ENCODE measurements around the gene ATP8A2.

ATP8A2 gene

DNA sequence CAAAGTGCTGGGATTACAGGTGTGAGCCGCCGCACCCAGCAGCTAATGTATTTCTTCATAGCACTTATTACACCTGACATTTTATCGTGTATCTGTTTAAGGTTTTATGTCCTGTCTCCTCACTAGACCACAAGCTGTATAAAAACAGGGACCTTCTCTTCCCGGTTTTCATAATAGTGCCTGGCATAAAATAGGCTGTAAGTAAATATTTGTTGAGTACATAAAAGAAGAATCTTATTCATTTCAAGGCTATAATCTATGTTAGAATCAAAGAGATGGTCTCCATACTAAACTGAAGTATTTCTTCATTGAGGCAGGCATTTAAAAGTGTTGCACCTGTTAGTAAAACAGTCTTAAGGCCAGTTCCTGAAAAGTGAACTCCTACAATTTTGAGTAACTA is 486.1 kb downstream of the ATP8A2 start:
- no peak for DNase-seq (ENCODE audit: low read depth, low spot score)
- no peak for TF ChIP-seq CTCF (IDR thresholded peaks at IDR 0.05; ENCODE audit: low read depth, low read length)
- in situ Hi-C loops (cut with HindIII; ENCODE audit: low sequenced_read_pairs), result no loop called here
- no peak overlapping the region for H3K4me3 ChIP-seq (ENCODE audit: low read depth, low read length)

DNA sequence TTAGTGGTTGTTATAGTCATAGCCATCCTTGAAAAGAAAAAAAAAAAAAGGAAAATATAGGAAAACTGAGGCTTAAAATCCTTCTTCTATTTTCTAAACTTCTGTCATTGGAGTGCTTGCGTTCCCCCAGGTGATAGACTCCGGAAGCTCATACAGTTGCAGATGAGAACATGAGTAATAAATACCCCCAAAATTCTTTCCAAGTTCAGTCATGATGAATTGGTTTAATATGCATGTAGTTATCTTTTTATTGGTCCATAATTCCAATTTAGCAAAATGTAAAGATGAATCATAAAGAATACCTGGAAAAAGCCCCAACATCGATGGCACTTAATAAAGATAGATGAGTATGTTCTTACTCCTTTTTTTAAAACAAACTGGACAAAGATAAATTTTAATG is 487.8 kb downstream of the ATP8A2 start:
- no peak for TF ChIP-seq CTCF (IDR thresholded peaks at IDR 0.05; ENCODE audit: low read depth, low read length)
- no peak overlapping the region for H3K4me3 ChIP-seq (ENCODE audit: low read depth, low read length)
- DNase-seq (ENCODE audit: low read depth, low spot score), result no peak
- in situ Hi-C loops (cut with HindIII; ENCODE audit: low sequenced_read_pairs), result no loop called here

- no peak for TF ChIP-seq CTCF (IDR thresholded peaks at IDR 0.05; ENCODE audit: low read depth, low read length)
- H3K4me3 ChIP-seq (ENCODE audit: low read depth, low read length), result no peak overlapping the region
- in situ Hi-C loops (cut with HindIII; ENCODE audit: low sequenced_read_pairs), result no loop called here
- no peak for DNase-seq (ENCODE audit: low read depth, low spot score)
Observed at GRCh38 chr13:25860265-25860664, 488.5 kb downstream of the ATP8A2 start.

GRCh38 chr13:25860862-25861261 is 489.1 kb downstream of the ATP8A2 start:
- DNase-seq (ENCODE audit: low read depth, low spot score), result peak; percentile 78
- no peak for TF ChIP-seq CTCF (IDR thresholded peaks at IDR 0.05; ENCODE audit: low read depth, low read length)
- H3K4me3 ChIP-seq (ENCODE audit: low read depth, low read length), result no peak overlapping the region
- in situ Hi-C loops (cut with HindIII; ENCODE audit: low sequenced_read_pairs), result no loop called here

DNA sequence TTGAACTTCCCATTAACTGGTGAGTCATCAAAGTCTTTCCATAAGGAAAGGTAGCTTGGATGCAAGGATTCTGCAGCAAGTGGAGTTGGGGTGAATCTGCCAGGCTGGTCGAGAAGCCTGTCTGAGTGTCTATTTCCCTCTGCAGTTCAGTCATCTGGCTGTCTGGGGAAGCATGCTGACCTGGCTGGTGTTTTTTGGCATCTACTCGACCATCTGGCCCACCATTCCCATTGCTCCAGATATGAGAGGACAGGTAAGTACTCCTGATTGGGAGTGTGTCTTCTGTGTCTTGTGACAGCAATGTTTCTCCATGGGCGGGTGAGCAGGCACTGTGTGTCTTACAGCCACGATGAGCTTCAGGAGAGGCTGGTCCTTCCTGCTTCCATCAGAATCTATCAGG is 490.4 kb downstream of the ATP8A2 start:
- DNase-seq (ENCODE audit: low read depth, low spot score), result no peak
- in situ Hi-C loops (cut with HindIII; ENCODE audit: low sequenced_read_pairs), result no loop called here
- TF ChIP-seq CTCF (IDR thresholded peaks at IDR 0.05; ENCODE audit: low read depth, low read length), result no peak
- no peak overlapping the region for H3K4me3 ChIP-seq (ENCODE audit: low read depth, low read length)

DNA sequence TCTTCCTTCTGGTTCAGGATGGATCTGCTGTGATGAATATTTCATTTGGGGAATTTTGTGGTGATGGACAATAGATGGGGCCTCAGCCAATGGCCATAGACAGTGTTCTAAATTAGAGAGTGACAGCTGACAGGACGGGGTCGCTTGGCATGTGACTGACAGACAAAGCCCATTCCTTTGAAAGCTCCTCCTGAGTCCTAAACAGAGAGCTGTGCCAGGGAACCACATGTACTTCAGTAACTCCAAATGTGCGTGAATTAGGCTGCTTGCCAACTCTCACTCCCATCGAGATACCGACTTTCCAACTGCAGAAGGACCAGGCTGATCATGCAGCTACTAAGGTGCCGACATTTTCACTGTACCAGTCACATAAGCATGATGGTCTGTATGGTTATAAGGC is 492.3 kb downstream of the ATP8A2 start:
- H3K4me3 ChIP-seq (ENCODE audit: low read depth, low read length), result no peak overlapping the region
- no peak for DNase-seq (ENCODE audit: low read depth, low spot score)
- TF ChIP-seq CTCF (IDR thresholded peaks at IDR 0.05; ENCODE audit: low read depth, low read length), result no peak
- in situ Hi-C loops (cut with HindIII; ENCODE audit: low sequenced_read_pairs), result no loop called here

DNA sequence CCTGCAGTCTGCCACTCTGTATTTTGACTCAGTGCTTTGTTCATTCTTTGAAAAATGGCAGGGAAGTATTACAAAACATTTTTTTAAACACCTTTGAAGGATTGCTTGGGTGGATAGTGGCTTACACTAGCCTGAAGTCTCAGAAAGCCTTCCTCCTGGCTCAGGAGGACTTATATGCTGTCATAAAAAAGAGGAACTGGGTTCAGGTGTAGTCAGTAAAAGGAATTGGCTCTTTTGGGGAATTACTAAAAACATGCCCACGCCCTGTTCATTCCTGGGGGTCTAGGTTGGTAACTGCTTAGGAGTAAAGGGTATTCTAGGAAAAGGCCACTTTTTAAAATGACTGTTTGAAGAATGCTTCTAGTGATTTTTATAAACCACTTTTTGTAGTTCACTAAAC is 493.2 kb downstream of the ATP8A2 start:
- DNase-seq (ENCODE audit: low read depth, low spot score), result no peak
- in situ Hi-C loops (cut with HindIII; ENCODE audit: low sequenced_read_pairs), result no loop called here
- H3K4me3 ChIP-seq (ENCODE audit: low read depth, low read length), result no peak overlapping the region
- no peak for TF ChIP-seq CTCF (IDR thresholded peaks at IDR 0.05; ENCODE audit: low read depth, low read length)
